ENCODE measurements around the gene ATP13A4.

Gene ATP13A4

DNA sequence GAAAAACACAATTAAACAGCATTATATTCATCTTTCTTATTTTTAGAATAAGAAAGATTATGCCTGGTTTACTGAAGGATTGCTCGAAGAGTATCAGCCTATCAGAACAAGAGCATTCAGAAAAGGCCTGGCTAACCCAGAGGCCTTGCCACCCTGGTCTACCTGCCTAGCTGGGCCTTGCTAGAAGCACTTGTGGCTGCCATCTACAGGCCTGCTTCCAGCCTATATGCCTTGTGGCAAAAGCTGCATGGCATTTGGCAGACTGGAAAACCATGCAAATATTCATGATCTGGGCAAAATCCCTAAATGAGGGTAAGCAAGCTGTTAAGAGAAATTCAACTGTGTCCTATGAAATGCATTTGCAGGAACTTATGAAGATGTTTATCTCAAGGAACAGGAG is 9.3 kb upstream of the ATP13A4 start:
- H3K4me3 ChIP-seq (replicated peaks; ENCODE audit: insufficient read depth, low read length) = no peak overlapping the region
- TF ChIP-seq REST (IDR thresholded peaks at IDR 0.05; ENCODE audit: insufficient replicate concordance, low read depth) (no peak), SPI1 (IDR thresholded peaks at IDR 0.05; ENCODE audit: borderline replicate concordance, low read depth) (no peak), POLR2AphosphoS5 (IDR thresholded peaks at IDR 0.05; ENCODE audit: low read depth) (no peak), GABPA (IDR thresholded peaks at IDR 0.05; ENCODE audit: low read depth) (no peak)
- TF ChIP-seq, protein P1, sequence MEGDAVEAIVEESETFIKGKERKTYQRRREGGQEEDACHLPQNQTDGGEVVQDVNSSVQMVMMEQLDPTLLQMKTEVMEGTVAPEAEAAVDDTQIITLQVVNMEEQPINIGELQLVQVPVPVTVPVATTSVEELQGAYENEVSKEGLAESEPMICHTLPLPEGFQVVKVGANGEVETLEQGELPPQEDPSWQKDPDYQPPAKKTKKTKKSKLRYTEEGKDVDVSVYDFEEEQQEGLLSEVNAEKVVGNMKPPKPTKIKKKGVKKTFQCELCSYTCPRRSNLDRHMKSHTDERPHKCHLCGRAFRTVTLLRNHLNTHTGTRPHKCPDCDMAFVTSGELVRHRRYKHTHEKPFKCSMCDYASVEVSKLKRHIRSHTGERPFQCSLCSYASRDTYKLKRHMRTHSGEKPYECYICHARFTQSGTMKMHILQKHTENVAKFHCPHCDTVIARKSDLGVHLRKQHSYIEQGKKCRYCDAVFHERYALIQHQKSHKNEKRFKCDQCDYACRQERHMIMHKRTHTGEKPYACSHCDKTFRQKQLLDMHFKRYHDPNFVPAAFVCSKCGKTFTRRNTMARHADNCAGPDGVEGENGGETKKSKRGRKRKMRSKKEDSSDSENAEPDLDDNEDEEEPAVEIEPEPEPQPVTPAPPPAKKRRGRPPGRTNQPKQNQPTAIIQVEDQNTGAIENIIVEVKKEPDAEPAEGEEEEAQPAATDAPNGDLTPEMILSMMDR (IDR thresholded peaks at IDR 0.05; ENCODE audit: insufficient read depth, low read length) = no peak
- peaks cover 2% of the 10 kb centered on the region for H3K27me3 ChIP-seq (ENCODE audit: insufficient read depth, poor library complexity, severe bottlenecking)
- DNase-seq (ENCODE audit: low read depth in 1 of 2, low spot score in 1 of 2) = no peak
- no peak overlapping the region for H3K27ac ChIP-seq (replicated peaks)

GRCh38 chr3:193563426-193563825 is 8.7 kb upstream of the ATP13A4 start:
- Histone ChIP-seq H3K4me3 (replicated peaks; ENCODE audit: insufficient read depth, low read length) (no peak overlapping the region), H3K27me3 (ENCODE audit: insufficient read depth, poor library complexity, severe bottlenecking) (no peaks in the 10 kb centered on the region), H3K27ac (replicated peaks) (no peak overlapping the region)
- DNase-seq (ENCODE audit: low read depth in 1 of 2, low spot score in 1 of 2) = no peak
- TF ChIP-seq, protein P1 (IDR thresholded peaks at IDR 0.05; ENCODE audit: insufficient read depth, low read length) = no peak
- no peak for TF ChIP-seq POLR2AphosphoS5 (IDR thresholded peaks at IDR 0.05; ENCODE audit: low read depth)
- TF ChIP-seq SPI1 (IDR thresholded peaks at IDR 0.05; ENCODE audit: borderline replicate concordance, low read depth) = no peak
- no peak for TF ChIP-seq REST (IDR thresholded peaks at IDR 0.05; ENCODE audit: insufficient replicate concordance, low read depth)
- TF ChIP-seq GABPA (IDR thresholded peaks at IDR 0.05; ENCODE audit: low read depth) = no peak

- Histone ChIP-seq H3K27me3 (ENCODE audit: insufficient read depth, poor library complexity, severe bottlenecking) (no peaks in the 10 kb centered on the region), H3K4me3 (replicated peaks; ENCODE audit: insufficient read depth, low read length) (no peak overlapping the region), H3K27ac (replicated peaks) (no peak overlapping the region)
- no peak for DNase-seq (ENCODE audit: low read depth in 1 of 2, low spot score in 1 of 2)
- TF ChIP-seq REST (IDR thresholded peaks at IDR 0.05; ENCODE audit: insufficient replicate concordance, low read depth) = no peak
- TF ChIP-seq GABPA (IDR thresholded peaks at IDR 0.05; ENCODE audit: low read depth) = no peak
- no peak for TF ChIP-seq POLR2AphosphoS5 (IDR thresholded peaks at IDR 0.05; ENCODE audit: low read depth)
- no peak for TF ChIP-seq SPI1 (IDR thresholded peaks at IDR 0.05; ENCODE audit: borderline replicate concordance, low read depth)
- TF ChIP-seq, protein P1 (IDR thresholded peaks at IDR 0.05; ENCODE audit: insufficient read depth, low read length) = no peak
Observed at GRCh38 chr3:193560870-193561269, 6.2 kb upstream of the ATP13A4 start.
